NCI-H1417 treated with DMSO at 0.1 percent for 48 hours (cell line): Measurements from ENCODE around the gene PPA1.
"Not testable (repeated sequence)": the region's sequence is repeated elsewhere in the genome, so short reads cannot be mapped to it uniquely, and the experiment has no call there.

Source experiments
- DNase-seq: peaks from one replicate; lab custom pipeline; 2025; lab: John Stamatoyannopoulos, UW

Gene PPA1

GRCh38 chr10:70212277-70212676, 21.0 kb downstream of the PPA1 start:
- no peak for DNase-seq

GRCh38 chr10:70206762-70207161, 26.5 kb downstream of the PPA1 start:
- no peak for DNase-seq

- DNase-seq: no peak
These were observed 32.1 kb downstream of the PPA1 start for GRCh38 chr10:70201105-70201504.

GRCh38 chr10:70198696-70199466, 34.3 kb downstream of the PPA1 start:
- no peak for DNase-seq

- DNase-seq: no peak
These were observed 35.8 kb downstream of the PPA1 start for GRCh38 chr10:70197235-70197945.

- no peak for DNase-seq
These were observed 39.8 kb downstream of the PPA1 start for GRCh38 chr10:70193391-70193844.

GRCh38 chr10:70192326-70192968, 40.8 kb downstream of the PPA1 start:
- DNase-seq: no peak

GRCh38 chr10:70191972-70192305, 41.3 kb downstream of the PPA1 start:
- no peak for DNase-seq

- no peak for DNase-seq
These were observed 41.9 kb downstream of the PPA1 start for GRCh38 chr10:70191161-70191971.

- no peak for DNase-seq
These were observed 42.6 kb downstream of the PPA1 start for GRCh38 chr10:70190581-70190980.

- no peak for DNase-seq
These were observed 43.1 kb downstream of the PPA1 start for GRCh38 chr10:70190102-70190501.

- DNase-seq: no peak
These were observed 44.5 kb downstream of the PPA1 start for GRCh38 chr10:70188768-70189167.

- DNase-seq: no peak
These were observed 46.7 kb downstream of the PPA1 start for GRCh38 chr10:70186571-70186970.

- DNase-seq: no peak
These were observed 47.1 kb downstream of the PPA1 start for GRCh38 chr10:70186090-70186489.

- no peak for DNase-seq
These were observed 49.9 kb downstream of the PPA1 start for GRCh38 chr10:70183304-70183703.

- DNase-seq: not testable (repeated sequence)
These were observed 54.0 kb downstream of the PPA1 start for GRCh38 chr10:70179209-70179608.

- no peak for DNase-seq
These were observed 55.0 kb downstream of the PPA1 start for GRCh38 chr10:70178139-70178725.

GRCh38 chr10:70176441-70176840, 56.8 kb downstream of the PPA1 start:
- DNase-seq: no peak

GRCh38 chr10:70175516-70175915, 57.7 kb downstream of the PPA1 start:
- DNase-seq: no peak

GRCh38 chr10:70174058-70174741, 59.0 kb downstream of the PPA1 start:
- no peak for DNase-seq

GRCh38 chr10:70169649-70170364, 63.4 kb downstream of the PPA1 start:
- DNase-seq: no peak
